PC-9 (cell line): ENCODE results near the gene MRPS33. TPM values are rescaled to one million over a fixed set of nuclear protein-coding genes. Genes with fewer than 3 reads are reported as not detected.

Experiments used
- BruUV-seq: library from RNA; stranded (reverse); fragments of 400-500 nt; replicated peaks from 2 replicates; lab custom pipeline; 2021; lab: Mats Ljungman, UMichigan
- CTCF ChIA-PET: fragments of 300-600 bp; sonication (Branson Sonifier 250); formaldehyde crosslinking; loops from one replicate; lab custom pipeline; 2022; ENCODE audit warnings: antibody characterized with exemption; lab: Charles Lee
- POLR2A ChIA-PET: fragments of 300-600 bp; sonication (Branson Sonifier 250); formaldehyde crosslinking; loops from one replicate; lab custom pipeline; 2022; ENCODE audit warnings: antibody characterized with exemption; ENCODE audit not compliant: unreplicated experiment; lab: Charles Lee
- DNase-seq, 2 experiments: peaks; one replicate each; pipeline versions ENCODE4 v3.0.0 to v3.0.0-alpha.2; 2015 to 2022; ENCODE audit warnings: mixed read lengths in 1 of 2
- H2AFZ ChIP-seq: fragments of 200-600 bp; sonication (generic); 2 replicates; pipeline ENCODE4 v1.8.1; 2017; ENCODE audit warnings: antibody characterized with exemption
- H3F3A ChIP-seq: fragments of 200-600 bp; sonication (generic); 2 replicates; pipeline ENCODE4 v1.8.1; 2017; ENCODE audit warnings: antibody characterized with exemption, mild to moderate bottlenecking, low read depth; ENCODE audit not compliant: insufficient read depth
- H3K27ac ChIP-seq: fragments of 200-600 bp; sonication (generic); 2 replicates; pipeline ENCODE4 v1.6.1; 2016; ENCODE audit warnings: mixed run types
- H3K27me3 ChIP-seq: fragments of 200-600 bp; sonication (generic); 2 replicates; pipeline ENCODE4 v1.6.1; 2016; ENCODE audit warnings: low read depth, mixed run types; ENCODE audit not compliant: insufficient read depth
- H3K36me3 ChIP-seq: fragments of 200-600 bp; sonication (generic); 2 replicates; pipeline ENCODE4 v1.6.1; 2016; ENCODE audit warnings: low read depth, mixed run types
- H3K4me1 ChIP-seq: fragments of 200-600 bp; sonication (generic); replicated peaks from 2 replicates; pipeline ENCODE4 v1.6.1; 2016; ENCODE audit warnings: mixed run types; ENCODE audit not compliant: insufficient read depth
- H3K4me2 ChIP-seq: fragments of 200-600 bp; sonication (generic); 2 replicates; pipeline ENCODE4 v1.6.1; 2017; ENCODE audit warnings: mixed run types
- H3K4me3 ChIP-seq: fragments of 200-600 bp; sonication (generic); 2 replicates; pipeline ENCODE4 v1.6.1; 2016; ENCODE audit warnings: mixed run types
- H3K79me2 ChIP-seq: fragments of 200-600 bp; sonication (generic); 2 replicates; pipeline ENCODE4 v1.6.1; 2017; ENCODE audit warnings: low read depth, mixed run types
- H3K9me2 ChIP-seq: fragments of 200-600 bp; sonication (generic); 2 replicates; pipeline ENCODE4 v1.8.1; 2017; ENCODE audit warnings: mild to moderate bottlenecking; ENCODE audit not compliant: insufficient read depth
- H3K9me3 ChIP-seq: fragments of 200-600 bp; sonication (generic); 2 replicates; pipeline ENCODE4 v1.8.1; 2016; ENCODE audit warnings: low read depth; ENCODE audit not compliant: insufficient read depth
- H4K20me1 ChIP-seq: fragments of 200-600 bp; sonication (generic); 2 replicates; pipeline ENCODE4 v1.8.1; 2017; ENCODE audit not compliant: insufficient read depth
- EZH2 ChIP-seq: fragments of 200-600 bp; sonication (generic); IDR thresholded peaks from 2 replicates; pipeline ENCODE4 v1.8.0; 2017; ENCODE audit warnings: antibody characterized with exemption, low read depth
- intact Hi-C: fragments of 100-400 bp; cut with micrococcal nuclease; formaldehyde crosslinking; loops from one replicate; pipeline ENCODE4 v1.10.0; 2022; ENCODE audit not compliant: unreplicated experiment
- total RNA-seq: library from RNA; stranded (reverse); gene quantifications from 2 replicates; pipeline ENCODE4 v1.2.3, GENCODE V29; 2021
- TF ChIP-seq, protein P1 (sequence below): fragments of 200-600 bp; sonication (generic); conservative IDR thresholded peaks from 2 replicates; pipeline ENCODE4 v1.6.1; 2017; ENCODE audit warnings: mixed run types, antibody characterized with exemption, mild to moderate bottlenecking, moderate library complexity

The MRPS33 gene
- total RNA-seq, 1 experiment from 2014 or later: 84.4 TPM

DNA sequence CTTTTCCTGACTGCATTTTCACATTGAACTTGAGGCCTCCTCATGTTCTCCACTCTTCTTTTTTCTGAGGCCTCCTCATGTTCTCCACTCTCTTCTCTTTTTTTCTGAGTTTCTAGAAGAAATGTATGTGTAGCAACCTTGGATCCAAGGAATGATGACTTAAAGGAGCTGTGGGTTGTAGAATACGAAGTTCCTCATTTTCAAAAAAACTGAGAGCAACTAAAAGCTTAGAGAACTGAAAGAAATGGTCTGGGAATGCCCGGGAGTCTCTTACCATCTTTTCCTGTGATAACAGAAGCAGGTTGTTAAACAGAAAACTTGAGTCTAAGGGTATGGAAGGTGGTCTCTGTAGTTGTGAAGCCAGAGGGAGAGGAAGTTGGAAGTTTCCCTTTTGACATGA, 32.8 kb downstream of the MRPS33 start:
- ChIA-PET POLR2A (no interaction called here), CTCF (no interaction called here)
- Histone ChIP-seq H3K27ac (no peak overlapping the region), H3K36me3 (no peaks in the 10 kb centered on the region), H4K20me1 (no peaks in the 10 kb centered on the region), H3F3A (peaks cover 12% of the 10 kb centered on the region; the same call in 1 of the 2 replicates), H3K9me2 (no peaks in the 10 kb centered on the region), H3K4me2 (no peak overlapping the region), H3K4me1 (peaks cover 23% of the 10 kb centered on the region), H2AFZ (no peak overlapping the region), H3K27me3 (no peaks in the 10 kb centered on the region), H3K79me2 (no peaks in the 10 kb centered on the region), H3K9me3 (peaks cover 5% of the 10 kb centered on the region; the same call in 1 of the 2 replicates), H3K4me3 (no peak overlapping the region)
- intact Hi-C loops: no loop called here
- no peak for TF ChIP-seq EZH2
- TF ChIP-seq, protein P1, sequence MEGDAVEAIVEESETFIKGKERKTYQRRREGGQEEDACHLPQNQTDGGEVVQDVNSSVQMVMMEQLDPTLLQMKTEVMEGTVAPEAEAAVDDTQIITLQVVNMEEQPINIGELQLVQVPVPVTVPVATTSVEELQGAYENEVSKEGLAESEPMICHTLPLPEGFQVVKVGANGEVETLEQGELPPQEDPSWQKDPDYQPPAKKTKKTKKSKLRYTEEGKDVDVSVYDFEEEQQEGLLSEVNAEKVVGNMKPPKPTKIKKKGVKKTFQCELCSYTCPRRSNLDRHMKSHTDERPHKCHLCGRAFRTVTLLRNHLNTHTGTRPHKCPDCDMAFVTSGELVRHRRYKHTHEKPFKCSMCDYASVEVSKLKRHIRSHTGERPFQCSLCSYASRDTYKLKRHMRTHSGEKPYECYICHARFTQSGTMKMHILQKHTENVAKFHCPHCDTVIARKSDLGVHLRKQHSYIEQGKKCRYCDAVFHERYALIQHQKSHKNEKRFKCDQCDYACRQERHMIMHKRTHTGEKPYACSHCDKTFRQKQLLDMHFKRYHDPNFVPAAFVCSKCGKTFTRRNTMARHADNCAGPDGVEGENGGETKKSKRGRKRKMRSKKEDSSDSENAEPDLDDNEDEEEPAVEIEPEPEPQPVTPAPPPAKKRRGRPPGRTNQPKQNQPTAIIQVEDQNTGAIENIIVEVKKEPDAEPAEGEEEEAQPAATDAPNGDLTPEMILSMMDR: no peak
- no TSS peak for BruUV-seq
- no peak for DNase-seq

DNA sequence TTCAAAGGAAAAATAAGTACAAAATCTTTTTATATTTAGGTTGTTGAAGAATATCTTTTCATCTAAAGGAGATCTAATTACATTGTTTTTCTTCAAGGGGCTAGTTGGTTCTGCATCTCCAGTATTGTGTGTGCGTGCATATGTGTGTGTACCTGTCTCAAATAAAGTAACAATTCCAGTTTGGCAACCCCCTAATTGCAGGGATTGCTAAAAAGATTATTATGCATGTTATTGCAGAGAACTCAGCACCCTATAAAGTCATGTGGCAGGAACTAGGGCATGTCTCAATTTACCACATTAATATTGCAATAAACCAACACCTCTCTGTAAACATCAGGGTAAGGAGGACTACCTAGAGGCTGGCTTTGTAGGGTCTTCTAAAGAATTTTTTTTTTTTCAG, 37.0 kb downstream of the MRPS33 start:
- H3F3A ChIP-seq: peaks cover 22% of the 10 kb centered on the region; the same call in 1 of the 2 replicates
- no peaks in the 10 kb centered on the region for H3K9me2 ChIP-seq
- BruUV-seq: no TSS peak
- intact Hi-C loops: no loop called here
- no peak overlapping the region for H3K4me3 ChIP-seq
- no peaks in the 10 kb centered on the region for H3K79me2 ChIP-seq
- no peak overlapping the region for H2AFZ ChIP-seq
- no peaks in the 10 kb centered on the region for H4K20me1 ChIP-seq
- H3K4me1 ChIP-seq: peaks cover 53% of the 10 kb centered on the region
- H3K27me3 ChIP-seq: no peaks in the 10 kb centered on the region
- peak in 1 of 2 experiments; percentile 88 for DNase-seq
- ChIA-PET POLR2A (no interaction called here), CTCF (no interaction called here)
- no peak for TF ChIP-seq EZH2
- TF ChIP-seq, protein P1: no peak
- peak overlapping the region; percentile 63 for H3K27ac ChIP-seq
- H3K9me3 ChIP-seq: no peaks in the 10 kb centered on the region
- peak overlapping the region; percentile 47 for H3K4me2 ChIP-seq
- H3K36me3 ChIP-seq: no peaks in the 10 kb centered on the region

DNA sequence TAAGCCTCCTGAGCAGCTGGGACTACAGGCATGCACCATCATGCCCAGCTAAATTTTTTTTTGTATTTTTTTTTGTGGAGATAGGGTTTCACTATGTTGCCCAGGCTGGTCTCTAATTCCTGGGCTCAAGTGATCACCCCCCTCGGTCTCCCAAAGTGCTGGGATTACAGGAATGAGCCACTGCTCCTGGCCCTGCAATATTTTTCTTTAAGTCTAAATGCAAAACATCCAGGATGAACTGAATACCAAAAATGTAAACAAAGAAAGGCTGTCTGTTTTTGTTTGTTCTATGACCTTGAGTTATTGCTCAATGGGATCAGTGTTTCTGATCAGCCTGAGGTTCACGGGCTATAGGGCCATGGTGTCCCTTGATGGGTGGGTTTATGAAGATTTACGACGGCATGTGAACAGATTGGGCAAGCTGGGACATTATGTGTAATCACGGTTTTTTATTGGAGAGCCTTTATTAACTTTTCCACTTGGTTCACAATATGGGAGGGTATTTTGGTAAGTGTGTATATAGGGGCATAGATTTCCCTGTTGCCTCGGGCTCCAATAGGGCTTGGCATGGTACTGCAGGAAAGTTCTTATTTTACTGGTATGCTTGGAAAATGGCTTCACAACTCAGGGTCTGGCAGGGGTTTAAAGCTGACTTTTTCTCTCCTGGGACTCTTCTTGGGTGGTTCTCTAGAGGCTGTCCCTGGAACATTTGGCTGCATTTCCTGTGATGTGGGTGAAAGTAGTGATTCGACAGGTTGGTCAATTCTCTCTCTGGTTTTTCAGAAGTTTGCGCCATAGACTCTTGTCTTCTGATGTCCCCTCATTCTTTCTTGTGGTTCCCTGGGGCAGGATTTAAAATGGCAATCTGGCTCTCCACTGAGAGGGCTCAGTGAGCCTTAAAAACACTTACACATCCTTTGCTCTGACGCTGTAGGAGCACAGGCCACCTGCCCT, 41.6 kb downstream of the MRPS33 start:
- intact Hi-C loops: no loop called here
- peak overlapping the region; percentile 38 for H3K4me2 ChIP-seq
- no peaks in the 10 kb centered on the region for H3K9me2 ChIP-seq
- no peaks in the 10 kb centered on the region for H3K36me3 ChIP-seq
- peak in 1 of 2 experiments; percentile 59 for DNase-seq
- H3K9me3 ChIP-seq: no peaks in the 10 kb centered on the region
- peaks cover 48% of the 10 kb centered on the region for H3K4me1 ChIP-seq
- BruUV-seq: no TSS peak
- POLR2A ChIA-PET: interaction anchor here (0.7 kb wide), 1 partner anchor 20 kb away, joined by 3 read pairs; no protein-coding TSS in a partner anchor
- H3K79me2 ChIP-seq: no peaks in the 10 kb centered on the region
- H3F3A ChIP-seq: peaks cover 20% of the 10 kb centered on the region; the same call in 1 of the 2 replicates
- peak overlapping the region; percentile 61; the same call in 1 of the 2 replicates for H2AFZ ChIP-seq
- H3K4me3 ChIP-seq: no peak overlapping the region
- peak overlapping the region; percentile 22; the same call in 1 of the 2 replicates for H3K27ac ChIP-seq
- no peak for TF ChIP-seq EZH2
- TF ChIP-seq, protein P1: no peak
- no peaks in the 10 kb centered on the region for H4K20me1 ChIP-seq
- no peaks in the 10 kb centered on the region for H3K27me3 ChIP-seq
- CTCF ChIA-PET: interaction anchor here (0.6 kb wide), 2 partner anchors 764 to 1355 kb away, joined by 4 to 10 read pairs; no protein-coding TSS in a partner anchor
